GM18508 (cell line): Measurements from ENCODE around the gene TFDP1.
"Not testable (repeated sequence)": the region's sequence is repeated elsewhere in the genome, so short reads cannot be mapped to it uniquely, and the experiment has no call there.

Experiments used
- ATAC-seq: cut with Tn5 transposase; IDR thresholded peaks from one replicate; pipeline ENCODE4 v1.9.1; 2021; ENCODE audit warnings: moderate number of reproducible peaks; ENCODE audit not compliant: insufficient read depth, unreplicated experiment

Gene TFDP1

DNA sequence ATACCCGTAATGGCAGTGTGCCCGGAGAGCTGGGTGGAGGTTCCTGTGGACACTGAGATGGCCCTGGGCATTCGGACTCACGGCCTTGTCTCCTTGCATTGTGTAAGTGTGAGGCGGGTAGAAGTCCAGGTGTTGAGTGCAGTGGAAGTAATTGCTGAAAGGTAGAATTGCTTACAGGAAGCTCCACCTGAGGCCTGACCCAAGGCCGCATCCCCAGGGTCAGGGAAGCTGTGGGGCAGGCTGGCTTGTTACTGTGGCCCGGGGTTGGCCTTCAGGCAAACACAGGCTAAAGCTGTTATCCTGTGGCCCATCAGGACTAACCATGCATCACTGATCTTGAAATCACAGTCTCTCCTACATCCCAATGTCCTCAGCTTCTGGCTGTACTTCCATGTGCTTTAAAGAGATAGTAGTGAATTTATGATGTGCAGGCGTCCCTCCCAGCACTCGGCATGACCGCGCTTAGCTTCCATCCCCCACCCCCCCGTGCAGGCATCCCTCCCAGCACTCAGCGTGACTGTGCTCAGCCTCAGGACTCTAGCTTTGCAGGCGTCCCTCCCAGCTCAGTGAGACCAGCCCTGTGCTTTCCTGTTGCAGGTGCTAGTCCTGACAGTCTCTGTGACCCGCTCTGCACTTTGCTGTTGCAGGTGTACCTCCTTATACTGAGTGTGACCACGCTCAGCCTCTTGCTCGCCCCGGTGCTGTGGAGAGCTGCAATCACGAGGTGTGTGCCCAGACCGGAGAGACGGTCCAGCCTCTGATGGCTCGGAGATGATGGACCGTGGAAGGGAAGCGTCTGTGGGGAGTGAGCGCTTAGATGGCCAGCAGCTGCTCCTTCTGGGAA is 35.6 kb upstream of the TFDP1 start:
- ATAC-seq: no peak

DNA sequence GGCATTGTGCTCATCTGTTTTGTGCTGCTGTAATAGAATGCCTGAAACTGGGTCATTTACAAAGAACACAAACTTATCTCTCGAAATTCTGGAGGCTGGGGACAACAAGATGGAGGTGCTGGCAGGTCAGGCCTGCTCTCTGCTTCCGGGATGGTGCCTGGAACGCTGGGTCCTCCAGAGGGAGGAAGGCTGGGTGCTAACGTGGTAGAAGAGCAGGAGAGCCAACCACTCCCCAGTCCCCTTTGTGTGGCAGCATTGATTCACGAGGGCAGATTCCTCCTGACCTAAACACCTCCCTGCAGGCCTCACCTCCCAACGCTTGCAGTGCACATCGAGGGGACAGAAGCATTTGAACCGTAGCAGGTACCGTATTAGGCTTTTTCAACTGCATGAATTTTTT is 34.1 kb upstream of the TFDP1 start:
- no peak for ATAC-seq

DNA sequence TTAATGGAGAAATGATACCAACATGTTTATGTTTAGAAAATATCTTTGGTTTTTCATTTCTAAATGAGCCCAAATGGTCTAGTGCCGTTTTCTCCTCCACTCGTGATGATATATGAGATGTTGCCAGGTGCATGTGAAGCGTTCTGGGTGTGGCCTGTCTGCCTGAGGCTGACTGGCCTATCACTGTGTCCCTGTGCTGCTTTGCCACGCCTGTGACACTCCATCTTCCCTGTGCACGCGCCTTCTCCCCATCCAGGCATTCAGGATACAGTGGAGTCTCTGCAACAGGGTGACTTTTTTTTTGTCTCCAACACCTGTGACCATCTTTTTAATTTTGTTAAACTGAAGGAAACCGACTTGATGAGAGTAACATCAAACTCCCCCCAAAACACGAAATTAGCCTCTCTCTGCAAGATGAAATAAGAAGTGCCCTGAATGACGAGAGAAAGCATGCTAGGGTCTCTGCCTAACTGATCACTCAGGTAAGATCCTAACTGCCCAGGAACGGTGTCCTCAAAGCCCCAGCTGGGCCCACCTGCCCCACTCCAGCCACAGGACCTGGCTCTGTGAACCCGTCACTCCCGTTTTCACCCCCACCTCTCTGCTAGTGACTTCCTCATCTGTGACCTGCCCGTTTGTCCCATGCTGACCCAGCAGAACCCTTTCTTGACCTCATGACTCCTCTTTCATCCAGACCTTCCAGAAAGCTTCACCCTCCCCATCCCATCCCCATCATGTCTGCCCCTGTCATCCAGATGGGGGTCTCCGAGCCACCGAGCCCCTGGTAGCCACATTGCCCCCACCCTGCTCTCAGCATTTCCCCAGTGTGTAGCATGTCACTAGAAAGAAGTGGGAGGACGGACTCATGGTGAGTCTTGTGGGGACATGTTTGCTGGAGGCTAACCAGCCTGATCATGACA is 33.2 kb upstream of the TFDP1 start:
- no peak for ATAC-seq

DNA sequence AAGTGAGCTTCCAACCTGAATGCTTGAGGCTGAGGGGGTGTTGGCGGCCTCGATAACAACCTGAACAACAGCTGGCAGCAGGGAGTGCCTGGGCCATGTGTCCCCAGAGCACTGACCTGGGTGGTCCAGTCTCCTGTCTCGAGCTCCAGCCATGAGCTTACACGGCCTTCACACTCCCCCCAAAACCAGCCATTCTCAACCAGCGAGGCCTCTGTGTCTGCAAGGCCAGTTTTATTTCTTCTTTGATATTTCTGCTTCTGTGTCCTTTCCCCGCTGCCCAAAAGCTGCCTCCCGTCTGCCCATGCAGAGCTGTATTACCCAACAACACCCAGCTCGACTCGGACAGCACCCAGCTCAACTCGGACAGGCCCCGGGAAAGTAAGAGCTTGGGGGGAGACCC is 32.5 kb upstream of the TFDP1 start:
- ATAC-seq: no peak

DNA sequence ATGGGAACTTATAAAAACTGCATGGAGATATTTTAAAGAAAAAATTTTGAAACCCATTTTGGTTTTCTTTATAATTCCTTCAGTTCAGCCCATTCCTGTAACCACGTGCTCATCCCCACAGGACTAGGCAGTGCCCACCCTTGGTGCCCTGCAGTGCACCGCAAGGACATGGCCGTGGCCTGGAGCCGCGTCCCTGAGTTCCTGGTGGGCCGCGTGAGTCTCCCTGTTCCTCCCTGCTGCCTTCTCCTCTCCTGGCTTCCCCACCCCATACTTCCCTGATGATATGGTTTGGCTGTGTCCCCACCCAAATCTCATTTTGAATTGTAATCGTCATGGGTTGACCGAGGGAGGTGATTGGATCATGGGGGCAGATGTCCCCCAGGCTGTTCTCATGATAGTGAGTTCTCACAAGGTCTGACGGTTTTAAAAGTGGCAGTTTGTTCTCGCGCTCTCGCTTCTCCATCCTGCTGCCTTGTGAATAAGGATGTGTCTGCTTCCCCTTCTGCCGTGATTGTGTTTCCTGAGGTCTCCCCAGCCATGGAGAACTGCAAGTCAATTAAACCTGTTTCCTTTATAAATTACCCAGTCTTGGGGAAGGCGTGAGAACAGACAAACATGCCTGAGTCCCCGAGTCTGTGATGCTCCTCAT is 31.6 kb upstream of the TFDP1 start:
- ATAC-seq: no peak

DNA sequence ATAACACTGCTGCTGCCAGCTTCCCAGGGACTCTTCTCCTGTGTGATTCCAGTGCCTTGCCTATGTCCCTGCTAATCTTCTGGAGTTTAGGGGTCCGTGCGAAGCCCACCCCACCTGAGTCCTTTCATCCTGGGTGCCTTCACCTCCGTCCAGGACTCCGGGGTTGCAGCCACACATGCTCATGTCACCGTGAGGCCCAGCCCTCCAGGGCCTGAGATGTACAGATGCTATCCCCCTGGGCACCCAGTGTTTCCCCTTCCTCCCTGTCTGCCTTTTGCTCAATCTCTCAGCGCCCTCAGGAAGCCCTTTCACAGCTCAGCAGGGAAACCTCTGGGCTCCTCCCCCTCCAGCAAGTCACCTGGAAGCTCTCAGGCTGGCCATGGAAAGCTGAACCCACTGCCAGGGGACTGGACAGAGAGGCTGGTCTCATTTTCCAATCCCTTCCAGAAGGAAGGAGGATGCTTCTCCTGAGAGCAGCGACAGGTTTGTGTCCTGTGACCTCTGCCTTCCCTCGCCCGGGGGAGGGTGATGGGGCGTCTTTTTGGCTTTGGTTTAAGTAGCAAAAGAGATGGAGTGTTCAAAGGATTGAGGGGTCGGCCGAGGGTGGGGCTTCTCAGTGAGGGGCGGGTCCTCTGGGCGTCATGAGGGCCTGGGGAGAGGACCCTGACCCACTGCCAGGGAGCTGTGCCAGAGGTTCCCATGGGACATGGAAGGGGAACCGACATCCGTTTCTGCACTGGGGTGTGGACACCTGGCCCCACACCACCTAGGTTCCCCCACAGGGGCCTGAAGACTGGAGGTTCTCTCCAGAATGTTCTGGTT is 30.8 kb upstream of the TFDP1 start:
- no peak for ATAC-seq

DNA sequence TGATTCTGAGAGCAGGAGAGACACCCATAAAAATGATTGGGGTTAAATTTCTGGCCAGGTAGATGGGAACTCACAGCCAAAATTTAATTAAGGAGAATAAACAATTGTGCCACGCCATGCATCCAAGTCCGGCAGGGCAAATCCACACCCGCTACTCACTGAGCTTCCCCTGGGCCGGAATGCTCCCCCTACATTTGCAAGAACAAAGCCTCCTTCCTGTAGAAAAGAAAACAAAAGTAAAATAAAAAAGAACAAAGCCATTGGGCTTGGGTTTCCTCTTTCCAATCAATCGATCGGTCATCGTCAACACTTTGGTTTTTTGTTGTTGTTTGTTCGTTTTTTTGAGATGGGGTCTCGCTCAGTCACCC is 30.2 kb upstream of the TFDP1 start:
- ATAC-seq: no peak

DNA sequence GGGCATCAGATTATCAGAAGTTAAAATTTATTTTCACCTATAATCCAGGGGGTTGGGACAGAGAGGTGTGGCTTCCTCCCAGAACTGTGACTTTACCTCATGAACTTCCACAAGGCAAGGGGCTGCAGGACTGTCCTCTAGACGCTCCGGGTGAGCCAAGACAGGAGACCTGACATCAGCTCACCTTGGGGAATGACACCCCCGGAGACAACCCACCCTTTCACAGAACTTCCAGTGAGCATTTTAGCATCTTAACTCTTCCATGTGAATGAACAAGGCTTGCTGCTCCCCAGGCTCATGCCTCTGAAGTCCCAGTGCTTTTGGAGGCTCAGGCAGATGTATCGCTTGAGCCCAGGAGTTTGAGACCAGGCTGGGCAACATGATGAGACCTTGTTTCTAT is 29.4 kb upstream of the TFDP1 start:
- ATAC-seq: no peak

DNA sequence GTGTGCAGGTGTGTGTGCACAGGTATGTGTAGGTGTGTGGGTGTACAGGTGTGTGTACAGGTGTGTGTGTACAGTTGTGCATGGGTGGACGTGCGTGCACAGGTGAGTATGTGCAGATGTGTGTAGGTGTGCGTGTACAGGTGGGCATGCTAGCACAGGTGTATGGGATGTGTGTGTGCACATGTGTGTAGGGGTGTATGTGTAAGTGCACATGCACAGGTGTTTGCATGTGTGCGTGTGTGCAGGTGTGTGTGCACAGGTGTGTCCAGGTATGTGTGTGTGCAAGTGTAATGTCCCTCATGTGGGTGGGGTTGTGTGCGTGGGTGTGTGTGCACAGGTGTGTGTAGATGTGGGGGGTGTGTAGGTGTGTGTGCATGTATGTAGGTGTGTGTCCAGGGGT is 27.5 kb upstream of the TFDP1 start:
- ATAC-seq: no peak

DNA sequence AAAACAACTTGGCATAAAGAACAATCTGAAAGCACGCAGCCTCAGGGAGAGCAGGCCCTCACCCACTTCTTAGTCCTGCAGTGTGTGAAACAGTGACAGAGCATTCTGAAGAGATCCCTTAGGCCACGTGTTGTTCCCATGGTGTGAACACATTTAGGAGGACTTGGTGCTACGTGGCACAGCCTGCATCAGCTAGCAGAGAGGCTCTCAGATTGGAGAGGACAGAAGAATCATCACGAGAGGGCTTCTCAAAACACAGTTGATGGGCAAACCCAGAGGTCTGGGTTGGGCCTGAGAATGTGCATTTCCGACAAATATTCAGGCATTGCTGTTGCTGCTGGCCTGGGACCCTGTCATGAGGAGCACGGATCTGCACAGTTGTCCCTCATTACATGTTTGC is 26.1 kb upstream of the TFDP1 start:
- ATAC-seq: no peak

DNA sequence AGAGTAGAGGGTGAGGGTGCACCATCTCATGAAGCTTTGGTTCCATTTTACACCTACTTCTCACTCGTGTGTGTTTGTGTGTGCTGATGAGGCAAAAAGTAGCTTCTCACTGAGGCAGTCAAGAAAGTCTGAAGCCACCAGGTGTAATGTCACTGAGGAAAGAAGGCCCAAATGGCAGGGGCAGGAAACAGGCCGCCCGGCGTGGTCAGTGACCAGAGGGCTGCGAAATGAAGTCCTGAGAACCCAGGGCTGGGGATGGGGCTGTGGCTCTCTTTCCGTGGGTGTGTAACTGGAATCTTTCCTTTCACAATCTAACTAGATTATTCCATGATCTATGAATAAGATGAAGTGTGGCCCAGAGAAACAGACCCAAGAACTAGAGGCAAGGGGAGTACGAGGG is 25.5 kb upstream of the TFDP1 start:
- ATAC-seq: no peak

DNA sequence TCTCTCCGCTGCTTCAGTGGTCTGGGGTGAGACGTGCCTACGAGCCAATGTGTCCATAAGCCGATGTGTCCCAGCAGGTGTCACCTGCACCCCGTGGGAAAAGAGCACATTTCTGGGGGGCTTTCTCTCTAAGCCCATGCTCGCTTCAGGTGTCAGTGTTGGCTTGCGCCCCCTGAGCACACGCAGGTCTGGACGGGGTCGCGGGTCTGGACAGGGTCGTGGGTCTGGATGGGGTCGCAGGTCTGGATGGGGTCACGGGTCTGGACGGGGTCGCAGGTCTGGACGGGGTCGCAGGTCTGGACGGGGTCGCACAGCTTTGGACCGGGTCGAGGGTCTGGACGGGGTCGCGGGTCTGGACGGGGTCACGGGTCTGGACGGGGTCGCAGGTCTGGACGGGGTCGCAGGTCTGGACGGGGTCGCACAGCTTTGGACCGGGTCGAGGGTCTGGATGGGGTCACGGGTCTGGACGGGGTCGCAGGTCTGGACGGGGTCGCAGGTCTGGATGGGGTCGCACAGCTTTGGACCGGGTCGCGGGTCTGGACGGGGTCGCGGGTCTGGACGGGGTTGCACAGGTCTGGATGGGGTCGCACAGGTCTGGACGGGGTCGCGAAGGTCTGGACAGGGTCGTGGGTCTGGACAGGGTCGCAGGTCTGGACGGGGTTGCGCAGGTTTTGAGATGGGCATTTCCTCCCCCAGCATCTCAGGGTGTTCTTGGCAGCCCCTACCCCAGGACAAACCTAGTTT is 24.5 kb upstream of the TFDP1 start:
- no peak for ATAC-seq

DNA sequence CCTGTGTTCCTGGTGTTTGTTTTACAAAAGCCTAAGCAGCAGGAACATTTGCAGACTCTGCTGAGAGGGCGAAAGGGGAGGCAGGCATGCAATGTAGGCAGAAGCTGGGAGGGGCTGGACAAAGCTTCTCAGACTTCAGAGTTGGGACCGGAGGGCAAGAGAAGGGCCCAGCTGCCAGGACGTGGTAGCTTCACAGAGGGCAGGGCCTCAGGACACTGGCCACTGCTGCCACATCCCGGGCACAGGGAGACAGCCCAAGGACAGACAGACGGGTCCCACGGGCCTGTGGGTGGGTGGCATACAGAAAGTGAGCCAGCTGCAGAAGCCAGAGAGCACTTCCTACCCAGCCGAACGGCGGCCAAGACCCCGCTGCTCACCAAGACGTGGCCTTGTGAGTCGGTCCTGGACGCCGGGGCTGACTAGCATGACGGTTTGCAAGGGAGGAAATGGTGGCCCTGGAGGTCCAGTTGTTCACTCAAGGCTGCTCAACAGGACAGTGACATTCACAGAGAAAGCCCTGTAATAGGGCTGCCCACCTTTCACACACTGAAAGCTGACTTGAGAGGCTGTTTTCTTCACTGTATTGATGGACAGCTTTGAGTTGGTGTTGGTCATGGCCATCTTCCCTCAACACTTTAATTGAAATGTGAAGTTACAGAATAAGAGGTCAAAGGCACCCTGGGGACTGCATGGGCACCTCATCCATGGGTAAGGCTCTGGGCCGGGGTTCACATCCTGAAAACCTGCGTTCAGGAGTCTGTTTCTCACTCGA is 23.7 kb upstream of the TFDP1 start:
- ATAC-seq: no peak

DNA sequence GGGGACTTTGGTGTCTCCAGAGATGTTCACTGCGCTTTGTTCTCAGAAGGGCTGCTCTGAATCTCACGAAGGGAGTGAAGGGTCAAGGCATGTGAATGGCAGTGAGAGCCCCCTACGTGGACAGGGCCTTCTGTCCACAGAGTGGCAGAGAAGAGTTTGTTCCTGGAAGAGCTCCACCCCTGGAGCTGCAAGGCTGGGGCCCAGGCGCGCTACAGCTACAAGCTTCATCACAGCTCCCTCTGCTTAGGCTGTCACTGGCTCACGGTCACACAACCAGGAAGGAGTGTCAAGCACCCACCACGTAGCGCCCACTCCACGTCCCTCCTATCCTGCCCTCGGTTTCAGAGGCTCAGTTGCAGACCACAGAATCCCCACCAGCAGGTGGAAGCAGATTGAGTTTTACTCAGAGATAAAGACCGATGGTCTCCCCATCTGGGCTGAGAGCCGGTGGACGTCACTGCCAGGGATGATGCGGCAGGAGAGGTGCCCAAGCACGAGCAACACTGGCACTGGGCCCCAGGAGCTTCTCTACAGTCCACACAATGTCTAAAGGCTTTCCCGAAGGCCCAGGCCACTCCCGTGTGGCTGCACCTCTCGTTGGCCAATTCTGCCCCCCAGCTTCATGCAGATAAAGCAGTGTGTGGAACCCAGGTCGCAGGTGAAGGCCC is 23.0 kb upstream of the TFDP1 start:
- ATAC-seq: no peak

DNA sequence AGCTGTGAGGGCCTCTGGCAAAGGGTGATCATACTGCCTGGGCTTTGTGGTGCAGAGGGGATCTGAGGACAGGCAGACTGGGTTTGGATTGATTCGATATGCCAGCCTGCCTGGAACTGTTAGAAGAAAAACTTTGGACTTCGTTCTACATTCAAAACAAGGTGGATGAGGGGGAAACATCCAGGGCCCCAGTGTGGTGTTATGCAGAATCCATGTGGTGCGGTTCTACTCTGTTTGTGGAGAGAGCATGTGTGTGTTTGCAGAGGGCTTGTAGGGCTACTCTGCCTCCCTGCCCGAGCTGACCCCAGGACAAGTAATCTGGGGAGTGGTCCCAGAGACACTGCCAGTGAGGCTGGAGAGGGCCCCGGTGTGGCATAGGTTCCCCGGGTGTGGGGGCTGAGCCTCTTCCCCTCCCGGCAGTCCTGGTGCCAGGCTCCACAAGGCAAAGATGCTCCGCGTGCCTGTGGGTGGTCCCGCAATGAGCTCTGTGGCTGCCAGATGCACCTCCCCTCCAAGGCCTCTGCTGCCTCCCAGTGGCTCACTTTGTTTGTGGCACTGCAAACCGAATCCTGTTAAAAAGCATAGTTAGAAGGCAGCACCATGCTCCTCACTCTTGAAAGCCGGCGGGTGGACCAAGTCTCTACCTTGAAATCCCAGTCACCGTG is 22.3 kb upstream of the TFDP1 start:
- ATAC-seq: no peak

DNA sequence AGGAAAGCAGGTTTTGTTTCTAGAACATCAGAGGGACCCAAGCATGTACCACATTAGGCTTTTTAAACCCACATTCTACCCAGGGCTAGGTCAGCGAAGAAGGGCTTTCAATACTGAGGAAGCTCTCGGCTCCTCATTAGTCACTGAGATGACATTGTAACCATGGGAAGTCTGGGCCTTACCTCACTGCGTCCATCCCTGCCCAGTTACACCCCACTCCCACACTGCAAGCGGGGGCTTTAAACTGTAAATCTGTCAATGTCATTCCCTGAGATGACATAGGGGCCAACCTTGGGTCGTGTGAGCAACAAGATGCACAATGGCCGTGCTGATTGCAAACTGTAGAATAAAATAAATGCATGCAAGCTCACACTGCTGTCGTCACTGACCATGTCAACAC is 21.7 kb upstream of the TFDP1 start:
- ATAC-seq: no peak

DNA sequence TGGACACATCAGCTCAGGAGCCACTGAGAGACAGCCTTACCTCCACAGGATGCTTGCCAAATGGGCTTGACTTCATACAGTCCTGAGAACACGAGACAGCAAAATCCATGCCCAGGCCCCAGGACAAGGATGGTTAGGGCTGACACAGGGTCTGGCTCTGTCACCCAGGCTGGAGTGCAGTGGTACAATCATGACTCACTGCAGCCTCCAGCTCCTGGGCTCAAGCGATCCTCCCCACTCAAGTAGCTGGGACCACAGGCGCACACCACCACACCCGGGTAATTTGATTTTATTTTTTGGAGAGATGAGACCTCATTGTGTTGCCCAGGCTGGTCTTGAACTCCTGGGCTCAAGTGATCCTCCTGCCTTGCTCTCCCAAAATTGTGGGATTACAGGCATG is 21.0 kb upstream of the TFDP1 start:
- not testable (repeated sequence) for ATAC-seq
